Breast epithelium (tissue), 3 donors: ENCODE data around the gene ZDHHC16.

ENCODE experiments used
- CTCF ChIP-seq, 3 donors: fragments of 450-650 bp; IDR thresholded peaks; one replicate each; pipeline ENCODE4 v1.5.1; 2016 to 2017; ENCODE audit warnings: antibody characterized with exemption in 3 of 3, mild to moderate bottlenecking in 3 of 3, moderate library complexity in 3 of 3
- POLR2A ChIP-seq: fragments of 450-650 bp; IDR thresholded peaks from one replicate; pipeline ENCODE4 v1.6.1; 2016; ENCODE audit warnings: antibody characterized with exemption, mild to moderate bottlenecking, moderate library complexity
- POLR2AphosphoS5 ChIP-seq, 3 donors: sonication (generic); formaldehyde crosslinking; IDR thresholded peaks; one replicate each; pipeline ENCODE4 v1.6.1; 2017; ENCODE audit warnings: antibody characterized with exemption in 3 of 3

DNA sequence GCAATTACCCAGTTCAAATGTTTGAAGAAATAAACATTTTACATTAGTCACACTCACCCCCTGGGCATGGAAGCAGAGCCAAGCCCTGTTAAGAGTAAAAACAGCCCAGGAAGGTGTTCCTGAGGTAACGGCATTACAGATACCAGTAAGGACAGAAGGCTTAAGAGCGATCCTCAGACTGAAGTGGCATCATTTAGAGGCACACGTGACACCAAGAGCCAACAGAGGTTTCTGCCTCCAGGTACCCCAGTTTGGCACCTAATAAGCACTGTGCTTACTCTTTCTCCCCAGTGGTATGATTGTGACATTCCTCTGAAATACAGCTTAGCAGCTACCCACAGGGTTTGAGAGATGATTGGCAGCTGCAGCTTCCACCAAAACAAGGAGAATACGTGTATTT, 35.1 kb downstream of the ZDHHC16 start:
- TF ChIP-seq CTCF (IDR thresholded peaks at IDR 0.05) (no peak), POLR2A (no peak), POLR2AphosphoS5 (IDR thresholded peaks at IDR 0.05) (no peak)
